RWPE1 (cell line): ENCODE measurements around the gene EIF6.

Experiments
- CTCF ChIA-PET: fragments of 350-600 bp; sonication (Branson Sonifier 250); formaldehyde crosslinking; extraction: SDS; loops from one replicate; lab custom pipeline; 2021; lab: Yijun Ruan, JAX
- POLR2A ChIA-PET: fragments of 400-600 bp; formaldehyde crosslinking; extraction: SDS; loops from one replicate; lab custom pipeline; 2020; ENCODE audit warnings: antibody characterized with exemption; ENCODE audit not compliant: low non-redundant PET; lab: Yijun Ruan, JAX
- DNase-seq: peaks from one replicate; pipeline ENCODE4 v3.0.0; 2012; ENCODE audit warnings: low spot score
- H3K27ac ChIP-seq: fragments of 450-650 bp; 2 replicates; pipeline ENCODE4 v1.5.1; 2017
- TF ChIP-seq, protein P1 (sequence below): fragments of 450-650 bp; conservative IDR thresholded peaks from 2 replicates; pipeline ENCODE4 v1.5.1; 2017; ENCODE audit warnings: low read depth, mild to moderate bottlenecking

EIF6 gene

GRCh38 chr20:35307666-35308653 lies 23.4 kb upstream of the EIF6 start:
- POLR2A ChIA-PET, result interaction anchor here (0.6 to 1.1 kb wide), 3 partner anchors 11 to 103 kb away, joined by 3 to 4 read pairs (median 4); no protein-coding TSS in a partner anchor
- CTCF ChIA-PET, result interaction anchor here (0.5 to 2.7 kb wide), 9 partner anchors 10 to 694 kb away, joined by 3 to 15 read pairs (median 3); no protein-coding TSS in a partner anchor
- TF ChIP-seq, protein P1, sequence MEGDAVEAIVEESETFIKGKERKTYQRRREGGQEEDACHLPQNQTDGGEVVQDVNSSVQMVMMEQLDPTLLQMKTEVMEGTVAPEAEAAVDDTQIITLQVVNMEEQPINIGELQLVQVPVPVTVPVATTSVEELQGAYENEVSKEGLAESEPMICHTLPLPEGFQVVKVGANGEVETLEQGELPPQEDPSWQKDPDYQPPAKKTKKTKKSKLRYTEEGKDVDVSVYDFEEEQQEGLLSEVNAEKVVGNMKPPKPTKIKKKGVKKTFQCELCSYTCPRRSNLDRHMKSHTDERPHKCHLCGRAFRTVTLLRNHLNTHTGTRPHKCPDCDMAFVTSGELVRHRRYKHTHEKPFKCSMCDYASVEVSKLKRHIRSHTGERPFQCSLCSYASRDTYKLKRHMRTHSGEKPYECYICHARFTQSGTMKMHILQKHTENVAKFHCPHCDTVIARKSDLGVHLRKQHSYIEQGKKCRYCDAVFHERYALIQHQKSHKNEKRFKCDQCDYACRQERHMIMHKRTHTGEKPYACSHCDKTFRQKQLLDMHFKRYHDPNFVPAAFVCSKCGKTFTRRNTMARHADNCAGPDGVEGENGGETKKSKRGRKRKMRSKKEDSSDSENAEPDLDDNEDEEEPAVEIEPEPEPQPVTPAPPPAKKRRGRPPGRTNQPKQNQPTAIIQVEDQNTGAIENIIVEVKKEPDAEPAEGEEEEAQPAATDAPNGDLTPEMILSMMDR, result no peak
- H3K27ac ChIP-seq, result peak overlapping the region; percentile 100
- DNase-seq, result peak; percentile 92

DNA sequence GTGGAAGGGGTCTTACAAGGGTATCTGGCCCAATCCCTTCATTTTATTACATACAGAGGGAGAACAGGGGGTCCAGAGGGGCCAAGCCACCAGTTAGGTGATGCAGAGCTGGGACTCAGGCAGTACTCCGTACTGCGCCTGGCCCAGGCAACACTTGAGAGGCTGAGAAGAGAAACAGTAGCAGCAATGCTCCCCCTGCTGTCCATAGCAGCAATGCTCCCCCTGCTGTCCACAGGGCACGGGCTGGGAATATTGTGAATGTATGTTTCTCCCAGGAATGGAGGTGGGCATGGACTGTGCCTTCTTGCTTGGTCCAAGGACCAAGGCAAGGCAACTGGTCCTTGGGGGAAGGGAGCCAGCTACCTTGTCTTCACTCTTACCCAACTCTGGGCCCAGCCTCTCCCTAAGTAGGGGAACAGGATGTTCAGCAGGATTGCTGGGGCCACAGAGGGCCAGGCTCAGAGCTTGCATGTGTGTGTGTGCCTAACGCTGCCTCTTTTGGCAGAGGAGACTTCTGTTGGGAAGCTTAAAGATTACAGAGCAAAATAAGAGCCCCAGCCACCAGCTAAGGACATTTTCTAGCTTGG lies 22.5 kb upstream of the EIF6 start:
- DNase-seq, result peak; percentile 66
- POLR2A ChIA-PET, result no interaction called here

DNA sequence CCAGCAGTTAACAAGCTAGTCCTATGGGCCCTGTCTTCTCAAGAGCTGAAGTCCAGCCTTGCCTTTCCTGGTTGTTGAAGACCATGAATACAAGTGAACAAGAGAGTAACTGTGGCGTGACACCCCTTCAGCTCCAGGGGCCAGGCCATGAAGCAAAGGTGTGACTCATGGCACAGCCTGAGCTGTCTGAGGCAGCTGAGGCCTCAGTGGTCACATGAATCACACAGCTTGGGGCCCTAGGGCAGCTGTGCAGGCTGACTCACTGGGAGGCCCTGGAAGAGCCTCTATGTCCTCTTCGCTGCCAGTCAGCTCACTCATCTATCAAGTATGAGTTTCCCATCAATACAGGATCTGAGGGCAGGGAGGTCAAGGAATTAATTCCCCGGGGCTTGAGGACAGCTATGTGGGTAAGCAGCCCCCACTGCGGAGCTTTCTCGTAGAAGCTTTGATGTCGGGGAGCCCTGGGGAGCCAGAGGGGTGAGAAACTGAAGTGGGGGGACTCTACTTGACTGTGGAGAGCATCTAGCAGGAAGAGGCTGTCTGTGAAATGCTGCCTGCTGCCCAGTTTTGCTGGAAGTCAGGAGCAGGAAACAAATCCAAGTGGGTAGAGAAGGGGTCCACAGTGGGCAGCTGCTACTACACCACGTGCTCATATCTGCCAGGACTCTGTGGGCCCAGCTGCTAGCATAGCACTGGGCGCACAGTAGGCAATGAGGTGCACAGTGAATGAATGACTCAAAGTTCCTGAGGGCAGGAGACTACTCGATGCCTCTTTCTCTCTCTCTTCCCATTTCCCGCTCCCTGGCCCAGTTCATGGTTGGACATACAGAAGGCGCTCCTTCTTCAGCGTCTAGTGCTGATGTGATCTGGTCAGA lies 21.3 kb upstream of the EIF6 start:
- DNase-seq, result peak; percentile 100
- H3K27ac ChIP-seq, result peak overlapping the region; percentile 100
- TF ChIP-seq, protein P1, result no peak
- POLR2A ChIA-PET, result interaction anchor here (0.8 kb wide), 1 partner anchor 149 kb away, joined by 4 read pairs; the partner anchor contains the start of gene CEP250
- CTCF ChIA-PET, result interaction anchor here (0.6 to 5.3 kb wide), 12 partner anchors 12 to 149 kb away, joined by 3 to 52 read pairs (median 4); partner anchors contain the start of genes CEP250 and GDF5

More for the DNA sequence above, 22.5 kb upstream of the EIF6 start:
- CTCF ChIA-PET, result interaction anchor here (0.5 to 5.3 kb wide), 9 partner anchors 11 to 612 kb away, joined by 3 to 52 read pairs (median 7); no protein-coding TSS in a partner anchor
- H3K27ac ChIP-seq, result peak overlapping the region; percentile 100
- TF ChIP-seq, protein P1, result no peak; the same call in 1 of the 2 replicates

GRCh38 chr20:35304956-35305355 lies 20.4 kb upstream of the EIF6 start:
- POLR2A ChIA-PET, result no interaction called here
- no peak for DNase-seq
- H3K27ac ChIP-seq, result peak overlapping the region; percentile 100
- CTCF ChIA-PET, result interaction anchor here (0.6 to 5.3 kb wide), 16 partner anchors 13 to 150 kb away, joined by 3 to 52 read pairs (median 8); partner anchors contain the start of genes CEP250 and GDF5
- TF ChIP-seq, protein P1, result no peak

GRCh38 chr20:35303735-35304491 lies 19.3 kb upstream of the EIF6 start:
- H3K27ac ChIP-seq, result peak overlapping the region; percentile 100
- TF ChIP-seq, protein P1, result peak; percentile 100
- ChIA-PET POLR2A (interaction anchor here (0.8 kb wide), 1 partner anchor 19 kb away, joined by 3 read pairs; the partner anchor contains the start of gene EIF6), CTCF (interaction anchor here (0.5 to 5.3 kb wide), 47 partner anchors 9 to 1654 kb away, joined by 3 to 52 read pairs (median 4); partner anchors contain the start of genes CEP250, EIF6, FAM83C and GDF5)
- peak; percentile 92 for DNase-seq
